Measurements from ENCODE around the gene SLC35F3. TPM values are rescaled to one million over a fixed set of nuclear protein-coding genes. Genes with fewer than 3 reads are reported as not detected.

SLC35F3 gene
- total and polyA plus RNA-seq, 9 of the 15 experiments (the other 6 are each of a cell fraction or from before 2014, with no cell fraction given) = 0.04 to 0.07 (median 0.04) TPM; not detected in 6

GRCh38 chr1:233863901-233864545, 40.5 kb upstream of the SLC35F3 start:
- no TSS peak for BruUV-seq (replicated peaks)
- no peak for ATAC-seq
- Histone ChIP-seq H2AFZ (ENCODE audit: low read depth, low read length) (no peak overlapping the region), H3K27ac (ENCODE audit: extremely low read depth, low read depth, low read length) (no peak overlapping the region), H3K79me2 (ENCODE audit: control insufficient read depth, insufficient read depth, low read length) (no peaks in the 10 kb centered on the region), H3K4me2 (ENCODE audit: insufficient read depth, low read length) (no peak overlapping the region), H3K27me3 (ENCODE audit: control insufficient read depth in 2 of 2, insufficient read depth in 2 of 2, low read length in 2 of 2) (no peaks in the 10 kb centered on the region), H3K9me3 (replicated peaks; ENCODE audit: control insufficient read depth, insufficient read depth, low read depth, low read length) (no peaks in the 10 kb centered on the region; the same call in 1 of the 2 replicates), H4K20me1 (replicated peaks; ENCODE audit: control insufficient read depth, insufficient read depth, low read length) (no peaks in the 10 kb centered on the region), H3K4me3 (no peak overlapping the region), H3K9ac (ENCODE audit: insufficient read depth in 1 of 2, low read depth in 2 of 2, low read length in 2 of 2) (no peak overlapping the region), H3K4me1 (replicated peaks in 1 of 2; ENCODE audit: control insufficient read depth in 2 of 2, insufficient read depth in 2 of 2, low read length in 2 of 2) (no peaks in the 10 kb centered on the region), H3K9me1 (ENCODE audit: control insufficient read depth, insufficient read depth, low read length) (no peaks in the 10 kb centered on the region), H3K36me3 (ENCODE audit: control insufficient read depth, insufficient read depth, low read length) (no peaks in the 10 kb centered on the region)
- DNase-seq (ENCODE audit: extremely low read depth in 1 of 4, low spot score in 3 of 4) = no peak
- ChIA-PET POLR2A (interaction anchor here (0.7 kb wide), 1 partner anchor 229 kb away, joined by 3 read pairs; no protein-coding TSS in a partner anchor), CTCF (ENCODE audit: low intra/inter-chr PET ratio) (no interaction called here)
- 1% methylated on average over 3 of the region's 3 CpGs for WGBS (ENCODE audit: insufficient coverage, low coverage, missing lambda C conversion rate)
- in situ Hi-C loops (cut with MboI) (no loop called here), intact Hi-C loops (cut with micrococcal nuclease) (no loop called here)
- no peak for FAIRE-seq
- TF ChIP-seq TCF3 (CRISPR knock-in tag; IDR thresholded peaks at IDR 0.05) (no peak), HNRNPL (IDR thresholded peaks at IDR 0.05; ENCODE audit: low read depth, low read length) (no peak), ZBTB1 (CRISPR knock-in tag; IDR thresholded peaks at IDR 0.05; ENCODE audit: borderline replicate concordance, low read depth) (no peak), ZNF507 (tag; conservative IDR thresholded peaks at IDR 0.05) (no peak), RCOR1 (IDR thresholded peaks at IDR 0.05; ENCODE audit: borderline replicate concordance in 1 of 2, low read depth in 2 of 2, low read length in 2 of 2) (no peak), ZNF583 (CRISPR knock-in tag; IDR thresholded peaks at IDR 0.05) (no peak)

- ATAC-seq = no peak
- Histone ChIP-seq H3K9me3 (replicated peaks; ENCODE audit: control insufficient read depth, insufficient read depth, low read depth, low read length) (no peaks in the 10 kb centered on the region; the same call in 1 of the 2 replicates), H3K36me3 (ENCODE audit: control insufficient read depth, insufficient read depth, low read length) (no peaks in the 10 kb centered on the region), H3K4me3 (no peak overlapping the region), H3K4me1 (replicated peaks in 1 of 2; ENCODE audit: control insufficient read depth in 2 of 2, insufficient read depth in 2 of 2, low read length in 2 of 2) (no peaks in the 10 kb centered on the region), H2AFZ (ENCODE audit: low read depth, low read length) (no peak overlapping the region), H3K27ac (ENCODE audit: extremely low read depth, low read depth, low read length) (no peak overlapping the region), H3K27me3 (ENCODE audit: control insufficient read depth in 2 of 2, insufficient read depth in 2 of 2, low read length in 2 of 2) (no peaks in the 10 kb centered on the region), H3K4me2 (ENCODE audit: insufficient read depth, low read length) (no peak overlapping the region), H3K9ac (ENCODE audit: insufficient read depth in 1 of 2, low read depth in 2 of 2, low read length in 2 of 2) (no peak overlapping the region), H4K20me1 (replicated peaks; ENCODE audit: control insufficient read depth, insufficient read depth, low read length) (no peaks in the 10 kb centered on the region), H3K9me1 (ENCODE audit: control insufficient read depth, insufficient read depth, low read length) (no peaks in the 10 kb centered on the region), H3K79me2 (ENCODE audit: control insufficient read depth, insufficient read depth, low read length) (no peaks in the 10 kb centered on the region)
- TF ChIP-seq RBM25 (IDR thresholded peaks at IDR 0.05; ENCODE audit: low read depth, low read length, severe bottlenecking) (peak; percentile 20), ZNF146 (CRISPR knock-in tag; IDR thresholded peaks at IDR 0.05; ENCODE audit: unreplicated experiment) (peak; percentile 72), ZNF589 (CRISPR knock-in tag; IDR thresholded peaks at IDR 0.05; ENCODE audit: low read depth) (no peak)
- DNase-seq (ENCODE audit: extremely low read depth in 1 of 4, low spot score in 3 of 4) = no peak
- POLR2A ChIA-PET = no interaction called here
- in situ Hi-C loops (cut with MboI) = no loop called here
- CTCF ChIA-PET (ENCODE audit: low intra/inter-chr PET ratio) = no interaction called here
- FAIRE-seq = no peak
- intact Hi-C loops (cut with micrococcal nuclease) = no loop called here
- BruUV-seq (replicated peaks) = no TSS peak
- 0% methylated on average over 2 of the region's 2 CpGs for WGBS (ENCODE audit: insufficient coverage, low coverage, missing lambda C conversion rate)
Measured at GRCh38 chr1:233864578-233864977, 39.9 kb upstream of the SLC35F3 start.

All from K562 (cell line).